Measurements from ENCODE around the gene NFKBIL1.
"Not testable (repeated sequence)": the region's sequence is repeated elsewhere in the genome, so short reads cannot be mapped to it uniquely, and the experiment has no call there.

The NFKBIL1 gene

GRCh38 chr6:31580807-31581433 is 33.5 kb downstream of the NFKBIL1 start:
- peak; percentile 73 for DNase-seq (ENCODE audit: low read depth)

DNA sequence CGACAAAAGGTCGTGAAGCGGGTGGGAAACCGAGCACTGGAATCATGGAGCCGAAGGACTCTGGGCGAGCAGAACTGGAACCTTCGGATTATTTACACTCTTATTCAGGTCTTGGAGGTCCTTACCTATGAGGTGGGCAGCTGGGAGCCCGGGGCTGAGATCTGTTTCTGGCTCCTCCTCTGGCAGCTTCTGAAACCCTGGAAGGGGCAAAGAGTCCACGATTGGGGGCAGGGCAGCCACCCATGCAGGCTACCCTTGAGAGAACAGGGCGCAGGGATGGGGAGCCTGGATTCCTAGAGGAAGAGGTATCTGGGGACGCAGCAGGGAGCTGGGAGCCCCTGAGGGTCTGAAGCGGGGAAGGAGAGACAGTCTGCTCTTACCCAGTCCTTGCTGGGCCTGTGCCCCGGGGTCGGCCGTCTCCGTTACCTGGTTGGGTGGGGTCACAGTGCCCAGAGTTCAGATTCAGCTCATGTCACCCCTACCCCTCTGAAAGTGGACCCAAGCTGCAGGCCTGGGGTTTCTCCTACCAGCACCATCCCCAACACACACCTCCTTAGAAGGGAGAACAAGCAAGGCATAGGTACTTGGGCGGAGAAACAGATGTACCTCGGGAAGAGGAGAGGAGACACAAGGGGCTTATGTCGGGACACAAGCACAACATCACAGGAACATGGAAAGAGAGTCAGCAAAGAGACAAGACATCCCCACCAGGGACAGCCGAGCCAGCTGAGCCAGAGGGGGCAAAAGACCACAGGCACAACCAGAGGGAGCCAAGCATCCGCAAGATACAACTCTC is 34.2 kb downstream of the NFKBIL1 start:
- no peak for DNase-seq (ENCODE audit: low read depth)

GRCh38 chr6:31582230-31582643 is 34.8 kb downstream of the NFKBIL1 start, which contains the start of gene LTB:
Gene LTB (minus strand): TSS chr6:31582424. CDS start chr6:31582417, 7 bp downstream.
- DNase-seq (ENCODE audit: low read depth), result peak; percentile 70

DNA sequence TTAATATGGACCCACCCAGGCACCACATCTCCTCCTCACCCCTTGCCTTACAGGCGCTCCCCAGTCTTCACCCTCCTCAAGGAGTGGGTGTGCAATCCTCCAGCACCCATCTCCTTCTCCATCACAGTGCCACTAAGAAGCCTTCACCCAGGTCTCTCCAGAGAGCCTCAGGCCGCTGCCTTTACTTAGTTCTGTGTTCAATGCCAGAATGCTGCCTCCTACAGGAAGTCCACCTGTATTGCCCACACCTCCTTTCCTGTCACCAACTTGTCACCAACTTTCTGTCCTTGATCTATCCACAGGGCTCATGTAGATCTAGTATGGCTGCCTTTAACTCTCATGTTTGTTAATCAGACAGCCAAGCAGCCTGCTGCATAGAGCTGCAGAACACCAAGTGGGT is 38.1 kb downstream of the NFKBIL1 start:
- no peak for DNase-seq (ENCODE audit: low read depth)

DNA sequence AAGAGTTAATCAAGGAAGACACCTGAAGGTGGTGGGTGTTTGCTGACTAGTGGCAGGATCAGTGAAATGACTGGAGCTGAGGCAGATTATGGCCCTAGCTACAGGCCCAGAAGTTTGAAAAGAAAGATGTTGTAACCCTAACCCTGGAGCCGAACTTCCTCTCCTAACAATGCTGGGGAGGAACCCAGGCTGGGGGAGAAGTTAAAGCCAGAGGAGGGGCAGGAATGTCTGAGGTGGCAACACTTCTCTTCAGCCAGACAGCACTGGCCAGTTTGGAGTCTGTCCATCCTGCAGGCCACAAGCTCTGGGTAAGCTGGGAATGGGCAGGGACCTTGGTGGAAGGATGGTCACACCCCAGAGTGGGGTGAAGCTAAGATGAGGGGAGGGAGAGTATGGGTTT is 38.6 kb downstream of the NFKBIL1 start, which contains the start of gene LST1:
Gene LST1 (plus strand): TSS at position 270 of the 400 bp plus-strand sequence. CDS start 1,023 bp downstream, outside the sequence.
- no peak for DNase-seq (ENCODE audit: low read depth)

GRCh38 chr6:31586599-31587281 is 39.3 kb downstream of the NFKBIL1 start:
- no peak for DNase-seq (ENCODE audit: low read depth)

DNA sequence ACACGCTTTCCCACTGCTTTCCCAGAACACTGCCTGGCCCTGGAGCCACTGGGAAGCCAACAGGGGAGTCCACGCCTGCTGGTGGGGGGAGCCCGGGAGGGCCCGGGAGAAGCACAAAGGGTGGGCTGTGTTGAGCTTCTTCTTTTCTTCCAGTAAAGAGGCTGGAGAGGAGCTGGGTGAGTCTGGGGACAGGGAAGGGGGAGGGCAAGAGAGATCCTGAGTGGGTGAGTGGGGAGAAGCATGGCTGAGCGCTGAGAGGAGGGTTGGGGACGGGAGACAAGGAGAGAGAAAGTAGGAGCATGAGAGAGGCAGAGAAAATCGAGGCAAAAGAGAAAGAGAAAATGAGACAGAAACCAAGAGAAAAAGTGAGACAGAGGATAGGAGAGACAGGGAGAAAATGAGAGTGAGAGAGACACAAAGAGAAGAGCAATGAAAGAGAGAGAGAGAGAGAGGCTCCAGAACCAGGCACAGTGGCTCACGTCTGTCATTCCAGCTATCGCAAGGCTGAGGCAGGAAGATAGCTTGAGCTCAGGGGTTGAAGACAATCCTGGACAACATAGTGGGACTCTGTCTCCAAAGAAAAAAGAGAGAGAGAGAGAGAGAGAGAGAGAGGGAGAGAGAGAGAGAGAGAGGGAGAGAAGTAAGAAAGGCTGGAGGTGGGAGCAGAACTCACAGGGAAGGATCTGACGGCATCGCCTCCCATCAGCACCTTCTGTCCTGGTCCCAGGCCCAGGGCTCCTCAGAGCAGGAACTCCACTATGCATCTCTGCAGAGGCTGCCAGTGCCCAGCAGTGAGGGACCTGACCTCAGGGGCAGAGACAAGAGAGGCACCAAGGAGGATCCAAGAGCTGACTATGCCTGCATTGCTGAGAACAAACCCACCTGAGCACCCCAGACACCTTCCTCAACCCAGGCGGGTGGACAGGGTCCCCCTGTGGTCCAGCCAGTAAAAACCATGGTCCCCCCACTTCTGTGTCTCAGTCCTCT is 40.7 kb downstream of the NFKBIL1 start:
- no peak for DNase-seq (ENCODE audit: low read depth)

DNA sequence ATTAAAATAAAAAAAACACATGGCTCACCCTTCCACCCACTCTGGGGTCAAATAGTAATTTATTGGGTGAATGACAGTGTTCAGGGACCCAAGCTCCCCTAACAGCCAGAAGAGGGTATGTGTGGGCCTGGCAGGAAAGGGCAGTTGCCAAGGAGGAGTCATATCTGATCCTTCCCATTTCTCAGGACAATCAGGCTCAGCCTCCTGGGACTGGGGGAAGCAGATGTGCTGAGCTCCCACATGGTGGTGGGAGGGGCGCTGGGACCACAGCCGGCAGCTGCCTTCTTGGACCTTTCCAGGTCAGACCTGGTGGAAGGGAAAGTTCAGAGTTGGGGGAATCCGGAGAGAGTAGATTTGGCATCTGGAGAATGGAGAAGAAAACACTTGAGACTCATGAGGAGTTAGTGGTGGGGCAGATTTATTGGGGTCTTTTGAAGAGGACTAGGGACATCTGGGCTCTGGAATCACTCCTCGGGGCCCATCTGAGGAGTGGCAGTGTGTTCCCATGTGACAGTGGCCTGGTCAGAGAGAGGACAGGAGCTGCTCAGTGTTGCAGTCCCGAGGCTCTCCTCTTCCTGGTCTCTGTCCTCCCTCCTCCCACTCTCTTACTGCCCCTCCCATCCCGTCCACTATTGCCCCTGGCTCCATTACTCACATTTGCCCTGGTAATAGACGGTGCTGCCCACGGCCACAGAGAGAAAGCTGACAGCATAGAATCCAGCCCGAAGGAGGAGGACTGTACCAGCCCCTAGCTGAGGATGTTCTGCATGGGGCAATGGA is 41.7 kb downstream of the NFKBIL1 start:
- no peak for DNase-seq (ENCODE audit: low read depth)

GRCh38 chr6:31590691-31591090 is 43.3 kb downstream of the NFKBIL1 start:
- not testable (repeated sequence) for DNase-seq (ENCODE audit: low read depth)

- DNase-seq (ENCODE audit: low read depth), result no peak
Measured at GRCh38 chr6:31592396-31592771, 45.0 kb downstream of the NFKBIL1 start.

DNA sequence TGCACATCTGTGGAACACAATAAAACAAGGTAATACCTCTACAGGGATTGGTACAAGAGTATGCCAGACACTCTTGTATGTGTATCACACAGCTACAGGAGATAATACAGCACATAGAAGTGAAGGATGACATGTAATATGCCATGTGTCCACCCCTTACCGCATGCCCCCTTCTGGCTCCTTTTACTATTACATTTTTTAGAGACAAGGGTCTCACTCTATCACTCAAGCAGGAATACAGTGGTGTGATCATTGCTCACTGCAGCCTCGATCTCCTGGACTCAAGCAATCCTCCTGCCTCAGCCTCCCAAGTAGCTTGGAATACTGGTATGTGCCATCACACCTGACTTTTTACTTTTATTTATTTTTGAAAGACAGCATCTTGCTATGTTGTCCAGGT is 49.6 kb downstream of the NFKBIL1 start:
- DNase-seq (ENCODE audit: low read depth), result no peak

DNA sequence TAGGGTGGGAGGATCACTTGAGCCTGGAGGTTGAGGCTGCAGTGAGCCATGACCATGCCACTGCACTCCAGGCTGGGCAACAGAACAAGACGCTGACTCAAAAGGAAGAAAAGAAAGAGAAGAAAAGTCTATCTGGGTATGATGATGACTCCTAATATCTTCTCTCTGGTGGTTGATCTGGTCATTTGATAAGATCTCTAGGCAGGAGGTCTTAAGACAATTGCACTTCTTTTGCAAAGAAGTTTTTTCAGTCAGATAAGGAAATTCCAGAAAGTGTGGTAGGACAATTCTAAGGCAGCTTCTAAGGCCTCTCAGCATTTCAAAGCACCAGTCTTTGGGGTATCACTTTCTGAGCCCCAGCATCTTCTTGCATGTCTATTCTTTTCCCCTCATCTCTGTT is 59.9 kb downstream of the NFKBIL1 start:
- DNase-seq (ENCODE audit: low read depth), result no peak

Data from T-helper 22 cell (primary cell).